Keratinocyte (primary cell): ENCODE measurements around the gene HLA-DPB1. TPM values are rescaled to one million over a fixed set of nuclear protein-coding genes. Genes with fewer than 3 reads are reported as not detected.
"Not testable (repeated sequence)": the region's sequence is repeated elsewhere in the genome, so short reads cannot be mapped to it uniquely, and the experiment has no call there.

Experiments
- DNase-seq: peaks from one replicate; pipeline ENCODE4 v3.0.0-alpha.2; 2011; ENCODE audit warnings: low read depth, missing footprints, low spot score
- FAIRE-seq: peaks from 2 replicates; lab custom pipeline; 2011; peaks lifted over from hg19 to GRCh38; lab: Jason Lieb, UNC
- H2AFZ ChIP-seq: 2 replicates; pipeline ENCODE4 v1.6.0; 2012; ENCODE audit warnings: low read length, control low read depth, inconsistent platforms; ENCODE audit not compliant: control insufficient read depth
- H3K27ac ChIP-seq: 2 replicates; pipeline ENCODE4 v1.5.1; 2011; ENCODE audit warnings: low read length; ENCODE audit not compliant: control insufficient read depth, insufficient read depth
- H3K27me3 ChIP-seq: 3 replicates; pipeline ENCODE4 v1.6.0; 2011; ENCODE audit warnings: low read length; ENCODE audit not compliant: control insufficient read depth, insufficient read depth; ENCODE audit errors: extremely low read depth
- H3K36me3 ChIP-seq, 2 experiments: 2 replicates in 1 of 2; 3 replicates in 1 of 2; pipeline ENCODE4 v1.5.1; 2011; ENCODE audit warnings: low read length in 2 of 2, mild to moderate bottlenecking in 1 of 2; ENCODE audit not compliant: control insufficient read depth in 2 of 2, insufficient read depth in 2 of 2; ENCODE audit errors: extremely low read depth in 1 of 2
- H3K4me1 ChIP-seq: 3 replicates; pipeline ENCODE4 v1.5.1; 2011; ENCODE audit warnings: low read length; ENCODE audit not compliant: control insufficient read depth, insufficient read depth; ENCODE audit errors: extremely low read depth
- H3K4me2 ChIP-seq: 3 replicates; pipeline ENCODE4 v1.6.0; 2011; ENCODE audit warnings: low read depth, low read length; ENCODE audit not compliant: control insufficient read depth, insufficient read depth; ENCODE audit errors: extremely low read depth
- H3K4me3 ChIP-seq, 3 experiments: fragments of 200-600 bp in 1 of 3; sonication (generic) in 1 of 3; 2 replicates in 2 of 3; 3 replicates in 1 of 3; pipeline ENCODE4 v1.5.1; 2011 to 2016; ENCODE audit warnings: low read length in 3 of 3, mild to moderate bottlenecking in 3 of 3, control low read depth in 2 of 3, inconsistent platforms in 1 of 3, low read depth in 1 of 3, mixed read lengths in 1 of 3, mixed run types in 1 of 3, moderate library complexity in 1 of 3; ENCODE audit not compliant: control insufficient read depth in 2 of 3, insufficient read depth in 2 of 3; ENCODE audit errors: extremely low read depth in 1 of 3
- H3K79me2 ChIP-seq: 2 replicates; pipeline ENCODE4 v1.6.0; 2012; ENCODE audit warnings: low read length; ENCODE audit not compliant: control insufficient read depth, insufficient read depth
- H3K9ac ChIP-seq: 3 replicates; pipeline ENCODE4 v1.6.0; 2011; ENCODE audit warnings: low read length; ENCODE audit not compliant: control insufficient read depth, insufficient read depth; ENCODE audit errors: extremely low read depth
- H3K9me1 ChIP-seq: 3 replicates; pipeline ENCODE4 v1.6.0; 2011; ENCODE audit warnings: low read length; ENCODE audit not compliant: control insufficient read depth, insufficient read depth; ENCODE audit errors: extremely low read depth
- H3K9me3 ChIP-seq: 2 replicates; pipeline ENCODE4 v1.5.1; 2012; ENCODE audit warnings: low read depth, low read length; ENCODE audit not compliant: control insufficient read depth
- H4K20me1 ChIP-seq: 3 replicates; pipeline ENCODE4 v1.6.0; 2011; ENCODE audit warnings: low read length; ENCODE audit not compliant: control insufficient read depth, insufficient read depth; ENCODE audit errors: extremely low read depth
- CTCF ChIP-seq, 3 experiments: IDR thresholded peaks in 1 of 3; conservative IDR thresholded peaks in 1 of 3; optimal IDR thresholded peaks in 1 of 3; 2 replicates in 2 of 3; 3 replicates in 1 of 3; pipeline versions ENCODE3 to v1.5.1; 2011; ENCODE audit warnings: low read length in 3 of 3, mild to moderate bottlenecking in 3 of 3, moderate library complexity in 2 of 3, control low read depth in 1 of 3, inconsistent platforms in 1 of 3; ENCODE audit not compliant: insufficient read depth in 2 of 3; ENCODE audit errors: extremely low read depth in 1 of 3
- EZH2 ChIP-seq: IDR thresholded peaks from one replicate; pipeline ENCODE4 v1.6.1; 2012; ENCODE audit warnings: inconsistent platforms, mild to moderate bottlenecking, low read length, moderate library complexity
- dilution Hi-C: fragments of 300-500 bp; cut with MboI; formaldehyde crosslinking; loops from one replicate; pipeline ENCODE4 v1.7.0; 2020; ENCODE audit warnings: low sequenced_read_pairs; ENCODE audit not compliant: extremely low pct_ligation_motif_present
- polyA plus RNA-seq, 5 experiments: library from polyadenylated mRNA; depleted of rRNA in 3 of 5; stranded (reverse) in 3 of 5; stranded (forward) in 1 of 5; unstranded in 1 of 5; fragments of >200 nt; gene quantifications; 1 replicate in 1 of 5; 2 replicates in 3 of 5; 3 replicates in 1 of 5; pipeline versions ENCODE4 v1.2.1 to v1.2.3, GENCODE V29; 2011 to 2012; ENCODE audit warnings: missing spikeins in 2 of 5, low read depth in 1 of 5, low replicate concordance in 1 of 5

HLA-DPB1 gene
- polyA plus RNA-seq, 1 donor (not counting 4 experiments of a cell fraction or from before 2014, with no cell fraction given): 0.13 TPM

- peaks cover 4% of the 10 kb centered on the region for H3K27me3 ChIP-seq
- H3K36me3 ChIP-seq: no peaks in the 10 kb centered on the region
- TF ChIP-seq EZH2: no peak
- TF ChIP-seq CTCF (optimal IDR thresholded peaks at IDR 0.05 in 1 of 3, IDR thresholded peaks at IDR 0.05 in 1 of 3, conservative IDR thresholded peaks at IDR 0.05 in 1 of 3; ENCODE audit: extremely low read depth in 1 of 3, insufficient read depth in 2 of 3, low read length in 3 of 3): no peak
- H3K9me3 ChIP-seq: no peaks in the 10 kb centered on the region
- no peak overlapping the region for H3K9ac ChIP-seq
- H3K4me1 ChIP-seq: no peaks in the 10 kb centered on the region
- H3K27ac ChIP-seq: no peak overlapping the region
- no peak overlapping the region for H2AFZ ChIP-seq
- dilution Hi-C loops: no loop called here
- no peak for DNase-seq
- no peaks in the 10 kb centered on the region for H4K20me1 ChIP-seq
- no peak for FAIRE-seq
- no peak overlapping the region for H3K4me3 ChIP-seq
- no peaks in the 10 kb centered on the region for H3K79me2 ChIP-seq
- H3K9me1 ChIP-seq: no peaks in the 10 kb centered on the region
- no peak overlapping the region for H3K4me2 ChIP-seq
These were observed 13.8 kb upstream of the HLA-DPB1 start for GRCh38 chr6:33061987-33062386.

DNA sequence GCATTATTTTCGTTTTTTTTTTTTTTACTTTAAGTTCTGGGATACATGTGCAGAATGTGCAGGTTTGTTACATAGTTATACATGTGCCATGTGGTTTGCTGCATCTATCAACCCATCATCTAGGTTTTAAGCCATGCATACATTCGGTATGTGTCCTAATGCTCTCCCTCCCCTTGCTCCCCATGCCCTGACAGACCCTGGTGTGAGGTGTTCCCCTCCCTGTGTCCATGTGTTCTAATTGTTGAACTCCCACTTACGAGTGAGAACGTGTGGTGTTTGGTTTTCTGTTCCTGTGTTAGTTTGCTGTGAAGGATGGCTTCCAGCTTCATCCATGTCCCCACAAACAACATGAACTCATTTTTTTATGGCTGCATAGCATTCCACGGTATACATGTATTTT is 12.4 kb upstream of the HLA-DPB1 start:
- H3K27ac ChIP-seq, dilution Hi-C loops, H3K79me2 ChIP-seq, H3K4me3 ChIP-seq, H3K4me1 ChIP-seq, H2AFZ ChIP-seq, DNase-seq, H3K36me3 ChIP-seq, H3K4me2 ChIP-seq, H3K27me3 ChIP-seq, FAIRE-seq, H4K20me1 ChIP-seq, H3K9me1 ChIP-seq, H3K9me3 ChIP-seq, H3K9ac ChIP-seq: not testable (repeated sequence)

GRCh38 chr6:33064723-33065122 is 11.1 kb upstream of the HLA-DPB1 start:
- DNase-seq (no peak), FAIRE-seq (no peak)
- dilution Hi-C loops: no loop called here

More at GRCh38 chr6:33064723-33065122, 11.1 kb upstream of the HLA-DPB1 start:
- Histone ChIP-seq H4K20me1 (no peaks in the 10 kb centered on the region), H3K4me2 (no peak overlapping the region), H3K4me1 (no peaks in the 10 kb centered on the region), H3K4me3 (no peak overlapping the region), H3K9me3 (no peaks in the 10 kb centered on the region), H3K36me3 (no peaks in the 10 kb centered on the region), H3K79me2 (no peaks in the 10 kb centered on the region), H3K9ac (no peak overlapping the region), H3K9me1 (no peaks in the 10 kb centered on the region), H3K27me3 (peaks cover 4% of the 10 kb centered on the region), H3K27ac (no peak overlapping the region), H2AFZ (no peak overlapping the region)
- no peak for TF ChIP-seq CTCF (optimal IDR thresholded peaks at IDR 0.05 in 1 of 3, IDR thresholded peaks at IDR 0.05 in 1 of 3, conservative IDR thresholded peaks at IDR 0.05 in 1 of 3; ENCODE audit: extremely low read depth in 1 of 3, insufficient read depth in 2 of 3, low read length in 3 of 3)
- TF ChIP-seq EZH2: no peak
